ENCODE data around the gene MVB12B.
A peak's percentile ranks its signal among the peaks of the same experiment; 100 is the strongest.

Gene MVB12B

DNA sequence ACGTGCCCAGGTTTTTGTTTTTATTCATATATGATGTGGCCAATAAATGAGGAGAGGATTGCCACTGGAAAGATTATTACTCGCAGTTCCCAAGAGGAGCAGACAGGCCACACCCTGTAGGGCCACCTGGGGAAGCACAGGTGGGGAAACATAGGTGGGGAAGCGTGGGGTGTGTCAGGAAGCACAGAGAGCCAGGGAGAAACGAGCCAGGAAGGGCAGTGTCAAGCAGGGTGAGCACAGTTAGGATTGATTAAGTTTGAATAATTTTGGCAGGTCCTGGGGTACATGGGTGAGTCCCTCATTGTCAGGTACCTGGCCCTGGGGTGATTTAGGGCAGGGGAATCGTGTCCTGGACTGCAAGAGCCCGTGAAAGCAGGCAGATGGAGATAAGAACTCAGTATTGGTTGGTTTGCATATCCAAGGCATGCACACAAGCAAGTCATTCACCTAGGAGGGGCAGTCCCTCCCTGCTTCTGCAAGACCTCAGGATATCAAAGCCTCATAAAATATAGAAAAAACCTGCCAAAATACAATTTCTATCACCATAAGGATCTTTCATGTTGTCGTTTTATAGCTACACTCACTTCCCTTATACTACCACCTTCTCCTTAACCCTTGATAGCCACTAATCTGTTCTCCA, 22.4 kb downstream of the MVB12B start:
- H2AFZ ChIP-seq (ENCODE audit: low read length): no peak overlapping the region
- TF ChIP-seq, protein P1, sequence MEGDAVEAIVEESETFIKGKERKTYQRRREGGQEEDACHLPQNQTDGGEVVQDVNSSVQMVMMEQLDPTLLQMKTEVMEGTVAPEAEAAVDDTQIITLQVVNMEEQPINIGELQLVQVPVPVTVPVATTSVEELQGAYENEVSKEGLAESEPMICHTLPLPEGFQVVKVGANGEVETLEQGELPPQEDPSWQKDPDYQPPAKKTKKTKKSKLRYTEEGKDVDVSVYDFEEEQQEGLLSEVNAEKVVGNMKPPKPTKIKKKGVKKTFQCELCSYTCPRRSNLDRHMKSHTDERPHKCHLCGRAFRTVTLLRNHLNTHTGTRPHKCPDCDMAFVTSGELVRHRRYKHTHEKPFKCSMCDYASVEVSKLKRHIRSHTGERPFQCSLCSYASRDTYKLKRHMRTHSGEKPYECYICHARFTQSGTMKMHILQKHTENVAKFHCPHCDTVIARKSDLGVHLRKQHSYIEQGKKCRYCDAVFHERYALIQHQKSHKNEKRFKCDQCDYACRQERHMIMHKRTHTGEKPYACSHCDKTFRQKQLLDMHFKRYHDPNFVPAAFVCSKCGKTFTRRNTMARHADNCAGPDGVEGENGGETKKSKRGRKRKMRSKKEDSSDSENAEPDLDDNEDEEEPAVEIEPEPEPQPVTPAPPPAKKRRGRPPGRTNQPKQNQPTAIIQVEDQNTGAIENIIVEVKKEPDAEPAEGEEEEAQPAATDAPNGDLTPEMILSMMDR (conservative IDR thresholded peaks at IDR 0.05; ENCODE audit: low read length): 0 out of 2 replicates have a peak, but pooled peaks have one; percentile 20
- TF ChIP-seq EZH2phosphoT487 (IDR thresholded peaks at IDR 0.05; ENCODE audit: borderline replicate concordance): no peak
- peaks cover 36% of the 10 kb centered on the region; the same call in 1 of the 2 replicates for H3K36me3 ChIP-seq (ENCODE audit: insufficient read depth, low read length)
- H3K9me2 ChIP-seq (replicated peaks; ENCODE audit: low read depth, low read length): no peaks in the 10 kb centered on the region
- H3K27me3 ChIP-seq (ENCODE audit: insufficient read depth, low read length, poor library complexity, severe bottlenecking): no peaks in the 10 kb centered on the region
- H3K4me2 ChIP-seq (ENCODE audit: low read depth, low read length, poor library complexity, severe bottlenecking): peak overlapping the region; percentile 62
- no peaks in the 10 kb centered on the region; the same call in 1 of the 2 replicates for H3F3A ChIP-seq (ENCODE audit: low read depth)
- H3K9ac ChIP-seq (ENCODE audit: low read depth, low read length, poor library complexity, severe bottlenecking): no peak overlapping the region
- H3K4me3 ChIP-seq (ENCODE audit: low read length, poor library complexity, severe bottlenecking): peak overlapping the region; percentile 48
- peaks cover 94% of the 10 kb centered on the region for H3K79me2 ChIP-seq (ENCODE audit: insufficient read depth, low read length)
- H4K20me1 ChIP-seq (ENCODE audit: insufficient read depth, low read length, poor library complexity, severe bottlenecking): peaks cover 3% of the 10 kb centered on the region
- peaks cover 12% of the 10 kb centered on the region; the same call in 1 of the 2 replicates for H3K9me3 ChIP-seq (ENCODE audit: insufficient read depth, low read depth, low read length)
- H3K4me1 ChIP-seq (ENCODE audit: insufficient read depth, low read length, poor library complexity, severe bottlenecking): peaks cover 55% of the 10 kb centered on the region

DNA sequence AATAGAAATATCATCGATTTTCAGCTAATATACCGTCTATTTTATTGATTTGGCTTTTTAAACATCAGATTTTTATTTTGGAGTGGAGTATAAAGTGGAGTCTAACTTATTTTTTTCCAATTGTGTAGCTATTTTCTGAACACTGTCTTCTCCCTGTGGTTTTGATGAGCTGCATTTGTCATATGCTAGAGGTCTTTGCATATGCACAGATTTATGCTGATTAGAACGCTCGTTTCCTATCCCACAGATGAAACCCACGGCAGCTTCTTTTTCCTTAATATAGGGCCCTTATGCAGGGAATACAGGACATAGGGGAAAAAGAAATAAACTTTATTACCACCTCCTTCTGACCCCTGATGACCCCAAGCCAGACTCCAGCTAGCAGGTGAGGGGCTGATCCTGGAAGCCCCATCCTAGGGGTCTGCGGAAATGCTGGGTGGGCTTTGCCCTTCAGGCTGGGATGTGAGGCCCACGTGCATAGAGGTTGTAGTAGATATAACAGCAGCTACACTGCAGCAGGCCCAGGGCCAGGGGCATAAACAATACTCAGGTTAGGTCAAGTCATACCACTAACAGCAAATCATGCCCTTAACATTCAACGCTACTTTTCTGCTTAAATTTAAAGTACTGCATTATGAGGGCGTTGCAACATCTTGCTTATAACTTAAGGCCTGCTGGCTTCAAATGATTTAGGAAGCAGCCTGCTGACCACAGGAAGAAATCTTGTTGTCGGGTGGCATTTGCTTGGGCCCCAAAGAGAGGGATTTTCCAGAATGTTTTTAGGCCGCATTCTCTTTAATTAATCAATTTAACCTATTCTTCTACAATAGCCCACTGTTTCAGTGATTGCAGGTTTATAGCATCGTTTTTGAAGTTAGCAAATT, 28.5 kb downstream of the MVB12B start:
- Histone ChIP-seq H3K36me3 (ENCODE audit: insufficient read depth, low read length) (peaks cover 21% of the 10 kb centered on the region), H3K79me2 (ENCODE audit: insufficient read depth, low read length) (peaks cover 100% of the 10 kb centered on the region), H3K4me1 (ENCODE audit: insufficient read depth, low read length, poor library complexity, severe bottlenecking) (peaks cover 46% of the 10 kb centered on the region), H3K9me2 (replicated peaks; ENCODE audit: low read depth, low read length) (no peaks in the 10 kb centered on the region), H4K20me1 (ENCODE audit: insufficient read depth, low read length, poor library complexity, severe bottlenecking) (peaks cover 18% of the 10 kb centered on the region), H3K4me2 (ENCODE audit: low read depth, low read length, poor library complexity, severe bottlenecking) (peak overlapping the region; percentile 20), H3K4me3 (ENCODE audit: low read length, poor library complexity, severe bottlenecking) (no peak overlapping the region), H3F3A (ENCODE audit: low read depth) (0 out of 2 replicates have a peak, but pooled peaks cover 2% of the 10 kb centered on the region), H3K27me3 (ENCODE audit: insufficient read depth, low read length, poor library complexity, severe bottlenecking) (no peaks in the 10 kb centered on the region), H3K9ac (ENCODE audit: low read depth, low read length, poor library complexity, severe bottlenecking) (peak overlapping the region; percentile 3), H3K9me3 (ENCODE audit: insufficient read depth, low read depth, low read length) (peaks cover 18% of the 10 kb centered on the region; the same call in 1 of the 2 replicates), H2AFZ (ENCODE audit: low read length) (no peak overlapping the region)
- no peak for TF ChIP-seq EZH2phosphoT487 (IDR thresholded peaks at IDR 0.05; ENCODE audit: borderline replicate concordance)
- TF ChIP-seq, protein P1 (conservative IDR thresholded peaks at IDR 0.05; ENCODE audit: low read length): no peak

DNA sequence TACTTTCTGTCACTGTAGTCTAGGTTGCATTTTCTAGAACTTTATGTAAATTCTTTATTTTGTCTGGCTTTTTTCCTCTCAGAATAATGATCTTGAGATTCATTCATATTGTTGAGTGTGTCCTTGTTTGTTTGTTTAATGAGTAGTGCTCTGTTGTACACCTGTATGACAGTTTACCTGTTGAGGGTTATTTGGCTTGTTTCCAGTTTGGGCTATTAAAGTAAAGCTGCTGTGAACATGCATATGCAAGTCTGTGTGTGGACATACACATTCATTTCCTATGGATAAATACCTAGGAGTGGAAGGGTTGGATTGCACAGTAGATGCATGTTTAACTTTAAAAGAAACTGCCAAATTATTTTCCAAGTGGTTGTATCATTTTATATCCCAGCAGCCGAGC, 30.4 kb downstream of the MVB12B start:
- no peaks in the 10 kb centered on the region for H3K9me2 ChIP-seq (replicated peaks; ENCODE audit: low read depth, low read length)
- H3K9me3 ChIP-seq (ENCODE audit: insufficient read depth, low read depth, low read length): peaks cover 14% of the 10 kb centered on the region
- peaks cover 100% of the 10 kb centered on the region for H3K79me2 ChIP-seq (ENCODE audit: insufficient read depth, low read length)
- no peaks in the 10 kb centered on the region for H3K27me3 ChIP-seq (ENCODE audit: insufficient read depth, low read length, poor library complexity, severe bottlenecking)
- H3F3A ChIP-seq (ENCODE audit: low read depth): 0 out of 2 replicates have a peak, but pooled peaks cover 2% of the 10 kb centered on the region
- peaks cover 18% of the 10 kb centered on the region for H4K20me1 ChIP-seq (ENCODE audit: insufficient read depth, low read length, poor library complexity, severe bottlenecking)
- peaks cover 40% of the 10 kb centered on the region for H3K4me1 ChIP-seq (ENCODE audit: insufficient read depth, low read length, poor library complexity, severe bottlenecking)
- peaks cover 10% of the 10 kb centered on the region; the same call in 1 of the 2 replicates for H3K36me3 ChIP-seq (ENCODE audit: insufficient read depth, low read length)
- no peak overlapping the region for H2AFZ ChIP-seq (ENCODE audit: low read length)
- H3K9ac ChIP-seq (ENCODE audit: low read depth, low read length, poor library complexity, severe bottlenecking): no peak overlapping the region
- no peak overlapping the region for H3K4me3 ChIP-seq (ENCODE audit: low read length, poor library complexity, severe bottlenecking)
- H3K4me2 ChIP-seq (ENCODE audit: low read depth, low read length, poor library complexity, severe bottlenecking): no peak overlapping the region
- TF ChIP-seq, protein P1 (conservative IDR thresholded peaks at IDR 0.05; ENCODE audit: low read length): no peak
- TF ChIP-seq EZH2phosphoT487 (IDR thresholded peaks at IDR 0.05; ENCODE audit: borderline replicate concordance): no peak

Data from Loucy (cell line).